ENCODE measurements around the gene TPSG1.
"Not testable (repeated sequence)": the region's sequence is repeated elsewhere in the genome, so short reads cannot be mapped to it uniquely, and the experiment has no call there.

TPSG1 gene

GRCh38 chr16:1213796-1214372 lies 11.2 kb downstream of the TPSG1 start:
- no peak for DNase-seq

GRCh38 chr16:1213231-1213630 lies 11.8 kb downstream of the TPSG1 start:
- no peak for DNase-seq

- DNase-seq, result no peak
These were observed 12.4 kb downstream of the TPSG1 start for GRCh38 chr16:1212616-1213194.

- DNase-seq, result no peak
These were observed 13.4 kb downstream of the TPSG1 start for GRCh38 chr16:1211451-1212268.

GRCh38 chr16:1210461-1210860 lies 14.6 kb downstream of the TPSG1 start:
- no peak for DNase-seq

GRCh38 chr16:1209081-1209480 lies 16.0 kb downstream of the TPSG1 start:
- DNase-seq, result no peak

GRCh38 chr16:1208239-1208830 lies 16.7 kb downstream of the TPSG1 start:
- DNase-seq, result no peak

- DNase-seq, result no peak
These were observed 18.3 kb downstream of the TPSG1 start for GRCh38 chr16:1206786-1207185.

GRCh38 chr16:1206326-1206725 lies 18.7 kb downstream of the TPSG1 start:
- no peak for DNase-seq

- DNase-seq, result no peak
These were observed 20.1 kb downstream of the TPSG1 start for GRCh38 chr16:1204933-1205332.

GRCh38 chr16:1202274-1202673 lies 22.8 kb downstream of the TPSG1 start:
- DNase-seq, result no peak

GRCh38 chr16:1201444-1201843 lies 23.6 kb downstream of the TPSG1 start:
- no peak for DNase-seq

- DNase-seq, result no peak
These were observed 24.9 kb downstream of the TPSG1 start for GRCh38 chr16:1200014-1200627.

- no peak for DNase-seq
These were observed 25.6 kb downstream of the TPSG1 start for GRCh38 chr16:1199347-1200013.

- not testable (repeated sequence) for DNase-seq
These were observed 26.3 kb downstream of the TPSG1 start for GRCh38 chr16:1198671-1199346.

GRCh38 chr16:1198194-1198593 lies 26.9 kb downstream of the TPSG1 start:
- no peak for DNase-seq

- no peak for DNase-seq
These were observed 27.7 kb downstream of the TPSG1 start for GRCh38 chr16:1197237-1197866.

GRCh38 chr16:1196494-1196893 lies 28.6 kb downstream of the TPSG1 start:
- DNase-seq, result no peak

- no peak for DNase-seq
These were observed 29.7 kb downstream of the TPSG1 start for GRCh38 chr16:1195393-1195666.

GRCh38 chr16:1194665-1195392 lies 30.2 kb downstream of the TPSG1 start:
- peak; percentile 69 for DNase-seq

Measured in activated effector memory CD4-positive, alpha-beta T cell treated with anti-CD3 and anti-CD28 coated beads, Interleukin-2, amount 50 U/mL, for 16 hours (primary cell).